Endothelial cell of umbilical vein (primary cell): ENCODE results near the gene HMG20B. TPM values are rescaled to one million over a fixed set of nuclear protein-coding genes. Genes with fewer than 3 reads are reported as not detected.

Experiments
- BruUV-seq: library from RNA; stranded (reverse); fragments of 400-500 nt; replicated peaks from 2 replicates; lab custom pipeline; 2021; lab: Mats Ljungman, UMichigan
- CTCF ChIA-PET: fragments of 300-600, 350-600 bp; sonication (Branson Sonifier 250); formaldehyde crosslinking; loops from one replicate; lab custom pipeline; 2021; ENCODE audit warnings: antibody characterized with exemption, inconsistent platforms; lab: Charles Lee
- POLR2A ChIA-PET: fragments of 300-600, 350-600 bp; sonication (Branson Sonifier 250); formaldehyde crosslinking; loops from one replicate; lab custom pipeline; 2021; ENCODE audit warnings: antibody characterized with exemption, inconsistent platforms; lab: Charles Lee
- DNase-seq: peaks from one replicate; pipeline ENCODE4 v3.0.0-alpha.2; 2011; ENCODE audit warnings: low read depth, low spot score
- FAIRE-seq: peaks from 2 replicates; lab custom pipeline; 2011; peaks lifted over from hg19 to GRCh38; lab: Jason Lieb, UNC
- H2AFZ ChIP-seq: 2 replicates; pipeline ENCODE4 v1.6.0; 2012; ENCODE audit warnings: low read depth, low read length, control low read depth, inconsistent platforms
- H3K27ac ChIP-seq: 2 replicates; pipeline ENCODE4 v1.5.1; 2011; ENCODE audit warnings: low read depth, mild to moderate bottlenecking, control low read depth, low read length, moderate library complexity; ENCODE audit not compliant: insufficient read depth
- H3K27me3 ChIP-seq, 2 experiments: 2 replicates each; pipeline versions ENCODE4 v1.6.0 to v1.6.1; 2011; ENCODE audit warnings: low read length in 2 of 2, mixed read lengths in 1 of 2; ENCODE audit not compliant: control insufficient read depth in 2 of 2, insufficient read depth in 2 of 2
- H3K36me3 ChIP-seq, 2 experiments: 2 replicates in 1 of 2; 3 replicates in 1 of 2; pipeline ENCODE4 v1.5.1; 2011; ENCODE audit warnings: low read length in 2 of 2, mild to moderate bottlenecking in 1 of 2, moderate library complexity in 1 of 2; ENCODE audit not compliant: control insufficient read depth in 2 of 2, insufficient read depth in 2 of 2; ENCODE audit errors: extremely low read depth in 1 of 2
- H3K4me1 ChIP-seq: 3 replicates; pipeline ENCODE4 v1.5.1; 2011; ENCODE audit warnings: mild to moderate bottlenecking, low read length; ENCODE audit not compliant: control insufficient read depth, insufficient read depth; ENCODE audit errors: extremely low read depth
- H3K4me2 ChIP-seq: 2 replicates; pipeline ENCODE4 v1.6.1; 2011; ENCODE audit warnings: low read length, control low read depth, mixed read lengths; ENCODE audit not compliant: insufficient read depth
- H3K4me3 ChIP-seq, 3 experiments: fragments of 200-600 bp in 1 of 3; sonication (generic), shearing (Covaris generic) in 1 of 3; replicated peaks in 1 of 3; 2 replicates each; pipeline ENCODE4 v1.5.1; 2011 to 2016; ENCODE audit warnings: control low read depth in 3 of 3, low read length in 3 of 3, mild to moderate bottlenecking in 2 of 3, inconsistent platforms in 1 of 3, low read depth in 1 of 3, moderate library complexity in 1 of 3; ENCODE audit not compliant: insufficient read depth in 1 of 3
- H3K79me2 ChIP-seq: 2 replicates; pipeline ENCODE4 v1.6.0; 2012; ENCODE audit warnings: low read length, inconsistent platforms; ENCODE audit not compliant: control insufficient read depth, insufficient read depth
- H3K9ac ChIP-seq: replicated peaks from 2 replicates; pipeline ENCODE3; 2011; ENCODE audit warnings: low read length, control low read depth; ENCODE audit not compliant: insufficient read depth; ENCODE audit errors: extremely low read depth
- H3K9me1 ChIP-seq: replicated peaks from 3 replicates; pipeline ENCODE4 v1.6.0; 2011; ENCODE audit warnings: mild to moderate bottlenecking, low read length; ENCODE audit not compliant: control insufficient read depth, insufficient read depth; ENCODE audit errors: extremely low read depth
- H3K9me3 ChIP-seq: replicated peaks from 2 replicates; pipeline ENCODE4 v1.5.1; 2012; ENCODE audit warnings: low read length, inconsistent platforms; ENCODE audit not compliant: control insufficient read depth, insufficient read depth
- H4K20me1 ChIP-seq: replicated peaks from 2 replicates; pipeline ENCODE3; 2011; ENCODE audit warnings: mild to moderate bottlenecking, low read length; ENCODE audit not compliant: control insufficient read depth, insufficient read depth; ENCODE audit errors: extremely low read depth
- CTCF ChIP-seq, 2 donors: IDR thresholded peaks; 1 replicate in 1 of 2; 2 replicates in 1 of 2; pipeline ENCODE4 v1.5.1; 2011; ENCODE audit warnings: low read length in 2 of 2, mild to moderate bottlenecking in 2 of 2, moderate library complexity in 2 of 2, control low read depth in 1 of 2, inconsistent platforms in 1 of 2, low read depth in 1 of 2; ENCODE audit not compliant: insufficient read depth in 1 of 2; ENCODE audit errors: extremely low read depth in 1 of 2
- EZH2 ChIP-seq: IDR thresholded peaks from 2 replicates; pipeline ENCODE4 v1.6.1; 2012; ENCODE audit warnings: borderline replicate concordance, low read depth, mild to moderate bottlenecking, moderate library complexity, low read length, inconsistent platforms; ENCODE audit not compliant: severe bottlenecking
- FOS ChIP-seq: IDR thresholded peaks from 2 replicates; pipeline ENCODE4 v1.6.1; 2011; ENCODE audit warnings: mild to moderate bottlenecking, low read length, moderate library complexity, borderline replicate concordance; ENCODE audit not compliant: insufficient read depth
- GATA2 ChIP-seq: IDR thresholded peaks from 2 replicates; pipeline ENCODE4 v1.7.0; 2011; ENCODE audit warnings: low read depth, mild to moderate bottlenecking, moderate library complexity, mixed read lengths, low read length; ENCODE audit not compliant: insufficient read length, insufficient read depth
- JUN ChIP-seq: IDR thresholded peaks from 2 replicates; pipeline ENCODE4 v1.6.1; 2011; ENCODE audit warnings: borderline replicate concordance, low read depth; ENCODE audit not compliant: insufficient read length, insufficient read depth
- POLR2A ChIP-seq: IDR thresholded peaks from 2 replicates; pipeline ENCODE4 v1.6.1; 2012; ENCODE audit warnings: low read depth, mild to moderate bottlenecking, control low read depth, low read length
- POLR2AphosphoS5 ChIP-seq: IDR thresholded peaks from 2 replicates; pipeline ENCODE4 v1.6.1; 2012; ENCODE audit warnings: low read depth, mild to moderate bottlenecking, control low read depth, low read length, moderate library complexity; ENCODE audit not compliant: insufficient read depth
- dilution Hi-C: fragments of 300-500 bp; cut with MboI; formaldehyde crosslinking; loops from one replicate; pipeline ENCODE4 v1.15.0; 2019; ENCODE audit warnings: low sequenced_read_pairs; ENCODE audit not compliant: extremely low pct_ligation_motif_present
- intact Hi-C: fragments of 100-400 bp; cut with micrococcal nuclease; formaldehyde crosslinking; loops from one replicate; pipeline ENCODE4 v1.10.0; 2022
- polyA plus RNA-seq, 4 experiments: library from polyadenylated mRNA; depleted of rRNA in 3 of 4; stranded (reverse) in 3 of 4; unstranded in 1 of 4; fragments of >200 nt; gene quantifications; 2 replicates each; pipeline versions ENCODE4 v1.2.1 to v1.2.3, GENCODE V29; 2011 to 2012; ENCODE audit warnings: missing spikeins in 1 of 4
- total RNA-seq: library from RNA; stranded (reverse); gene quantifications from 2 replicates; pipeline ENCODE4 v1.2.3, GENCODE V29; 2021

The HMG20B gene
- total and polyA plus RNA-seq, 2 donors (not counting 3 experiments of a cell fraction or from before 2014, with no cell fraction given), result 53.2 to 98.2 TPM

- no peak for FAIRE-seq
- TF ChIP-seq POLR2AphosphoS5 (no peak), GATA2 (no peak), POLR2A (no peak), FOS (no peak), CTCF (IDR thresholded peaks at IDR 0.05; ENCODE audit: extremely low read depth in 1 of 2, insufficient read depth in 1 of 2, low read depth in 1 of 2, low read length in 2 of 2) (no peak), EZH2 (no peak), JUN (no peak)
Measured at GRCh38 chr19:3575949-3576673, 3.4 kb downstream of the HMG20B start.

More at GRCh38 chr19:3575949-3576673, 3.4 kb downstream of the HMG20B start:
- DNase-seq, result no peak
- Histone ChIP-seq H3K36me3 (peaks cover 0 to 3% of the 10 kb centered on the region in 2 experiments), H3K4me2 (peak overlapping the region; percentile 75), H3K9me3 (no peaks in the 10 kb centered on the region), H3K9me1 (no peaks in the 10 kb centered on the region), H3K79me2 (peaks cover 2% of the 10 kb centered on the region), H3K27me3 (no peaks in the 10 kb centered on the region), H3K4me3 (peak overlapping the region in 2 of 3 experiments; percentile 32 to 38), H3K9ac (no peak overlapping the region), H2AFZ (peak overlapping the region; percentile 70), H3K27ac (no peak overlapping the region), H4K20me1 (no peaks in the 10 kb centered on the region), H3K4me1 (peaks cover 21% of the 10 kb centered on the region)
- intact Hi-C loops, result no loop called here
- dilution Hi-C loops, result no loop called here
- POLR2A ChIA-PET, result no interaction called here
- no TSS peak for BruUV-seq
- CTCF ChIA-PET, result interaction anchor here (0.7 to 2.6 kb wide), 13 partner anchors 9 to 91 kb away, joined by 3 to 27 read pairs (median 6); partner anchors contain the start of genes GIPC3, MFSD12 and TBXA2R
